CD4-positive, alpha-beta T cell treated with Interleukin-6 at 100 ng/mL for 8 hours (primary cell): ENCODE results near the gene ATP6AP1.

Source experiments
- DNase-seq: peaks from one replicate; pipeline ENCODE4 v3.0.0-alpha.2; 2020; ENCODE audit warnings: mixed read lengths, low spot score

ATP6AP1 gene

GRCh38 chrX:154472685-154473632 is 44.5 kb downstream of the ATP6AP1 start:
- no peak for DNase-seq

DNA sequence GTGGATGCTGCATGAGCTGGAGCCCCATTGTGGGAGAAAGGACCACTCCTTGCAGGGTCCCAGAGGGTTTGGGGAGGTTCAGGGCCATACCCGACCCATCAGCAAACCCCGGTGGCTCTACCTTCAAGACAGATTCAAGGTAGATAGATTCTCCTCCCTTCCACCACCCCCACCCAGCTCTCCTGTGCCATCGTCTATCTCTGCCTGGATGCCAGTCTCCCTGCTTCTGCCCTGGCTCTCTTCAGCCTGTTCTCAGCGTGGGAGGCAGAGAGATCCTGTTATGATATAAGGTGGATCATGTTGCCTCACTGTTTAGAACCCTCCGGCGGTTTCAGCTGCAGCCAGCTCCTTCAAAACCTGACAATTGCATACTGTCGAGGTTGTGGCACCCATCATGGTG is 45.2 kb downstream of the ATP6AP1 start:
- DNase-seq: no peak

DNA sequence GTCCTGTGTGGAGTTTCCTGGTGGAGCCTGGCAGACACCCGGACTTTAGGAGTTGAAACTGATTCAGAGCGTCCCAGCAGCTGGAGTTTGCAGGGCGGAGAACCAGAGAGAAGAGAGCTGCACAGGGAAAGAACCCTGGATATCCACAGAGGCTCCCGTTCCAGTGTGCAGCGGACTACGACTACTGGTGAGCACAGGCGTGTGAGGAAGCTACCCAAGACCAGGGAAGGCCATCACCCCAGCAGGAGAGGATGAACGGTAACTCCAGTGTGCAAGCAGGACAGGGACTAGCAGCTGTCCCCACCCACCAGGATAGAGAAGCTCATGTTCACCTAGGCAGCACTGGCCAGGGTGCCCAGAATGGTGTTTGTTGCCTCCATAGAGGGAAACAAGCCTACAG is 48.3 kb downstream of the ATP6AP1 start:
- DNase-seq: no peak

DNA sequence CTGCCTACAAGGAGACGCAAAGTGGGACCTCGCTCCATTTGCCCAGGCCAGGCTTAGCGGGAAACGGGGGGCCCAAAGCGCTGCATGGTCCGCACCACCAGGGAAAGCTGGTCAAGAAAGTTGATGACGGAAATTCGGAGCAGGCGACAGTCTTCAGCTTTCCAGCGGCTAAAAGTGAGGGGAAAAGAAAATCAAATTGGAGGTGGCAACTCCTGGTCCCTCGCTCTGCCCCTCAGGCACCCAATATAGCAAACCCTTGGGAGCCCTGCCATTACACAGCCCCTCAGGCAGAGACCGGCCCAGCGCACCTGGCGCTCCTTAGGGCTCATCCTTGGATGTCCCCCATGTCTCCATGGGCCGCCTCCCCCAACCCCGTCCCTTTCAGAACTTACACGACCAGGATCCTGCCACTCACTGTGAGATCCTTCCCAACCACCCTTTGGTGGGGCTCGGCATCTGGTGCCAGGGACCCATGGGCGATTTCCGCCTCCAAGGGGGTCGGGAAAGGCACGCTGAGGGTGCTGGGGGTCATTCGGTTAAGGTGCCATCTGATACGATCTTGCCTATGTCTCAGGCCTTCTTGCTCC is 49.5 kb downstream of the ATP6AP1 start:
- no peak for DNase-seq

DNA sequence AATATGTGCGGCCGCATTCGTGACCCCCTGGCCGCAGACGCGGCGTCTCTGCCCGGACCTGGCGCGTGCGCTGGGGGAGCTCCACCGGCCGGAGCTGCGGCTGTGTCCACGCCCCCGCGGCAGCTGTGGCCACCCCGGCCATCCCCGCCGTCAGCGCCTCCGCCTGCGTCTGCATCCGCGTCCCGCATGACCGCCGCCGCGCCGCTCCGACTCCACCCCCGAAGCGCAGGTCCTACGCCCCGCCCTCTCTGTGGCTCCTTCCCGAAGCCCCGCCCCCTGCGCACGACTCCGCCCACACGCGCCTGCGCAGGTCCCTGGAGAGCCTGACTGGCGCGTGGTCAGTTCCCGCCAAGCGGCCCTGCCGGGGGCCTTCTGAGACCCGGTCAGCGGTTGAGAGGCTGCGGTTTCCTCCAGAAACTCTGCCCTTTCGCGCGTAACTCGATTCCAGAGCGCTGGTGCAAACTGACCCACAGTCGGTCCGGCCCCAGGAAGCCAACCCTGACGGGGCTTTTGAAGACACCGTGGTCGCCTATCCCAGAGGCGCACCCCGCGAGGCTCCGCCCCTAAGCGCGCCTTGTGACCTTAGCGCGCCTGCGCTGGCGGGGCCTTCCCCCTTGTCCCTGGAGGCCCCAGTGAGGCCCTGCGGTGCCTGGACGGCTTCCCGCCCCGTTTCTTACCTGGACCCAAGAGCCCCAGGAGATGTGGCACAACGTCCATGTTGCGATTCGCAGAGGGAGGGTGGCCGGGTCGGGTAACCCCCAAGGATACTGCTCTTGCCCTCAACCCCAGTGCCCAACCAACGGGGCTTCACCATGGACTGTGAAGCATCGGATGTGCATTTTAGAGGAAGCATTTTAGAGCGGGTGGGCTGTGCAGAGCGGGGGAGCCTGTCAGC is 50.5 kb downstream of the ATP6AP1 start, which contains the start of gene LAGE3:
LAGE3 (minus strand) TSS at position 554 of the 895 bp plus-strand sequence; CDS start at position 188, 366 bp downstream.
- peak; percentile 91 for DNase-seq

- no peak for DNase-seq
These were observed 52.7 kb downstream of the ATP6AP1 start for GRCh38 chrX:154481195-154481594.

GRCh38 chrX:154481911-154482601 is 53.6 kb downstream of the ATP6AP1 start:
- no peak for DNase-seq

DNA sequence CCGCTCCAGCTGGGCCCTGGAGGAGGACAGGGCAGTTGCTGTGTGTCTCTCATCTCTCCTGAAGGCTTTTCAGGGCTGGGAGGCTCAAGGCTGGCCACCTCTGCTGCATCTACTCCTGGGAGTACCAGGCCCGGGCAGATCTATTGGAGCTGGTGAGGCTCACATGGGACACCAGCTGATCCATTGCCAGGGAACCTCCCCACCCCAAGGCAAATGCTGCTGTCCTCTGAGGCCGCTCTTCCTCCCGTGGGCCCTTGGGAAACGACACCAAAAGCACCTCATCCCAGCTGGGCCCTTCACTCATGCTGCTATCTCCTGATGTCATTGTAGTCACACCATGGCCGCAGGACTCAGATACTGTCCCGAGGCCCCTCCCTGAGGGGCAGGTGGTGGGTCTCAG is 54.3 kb downstream of the ATP6AP1 start:
- no peak for DNase-seq

DNA sequence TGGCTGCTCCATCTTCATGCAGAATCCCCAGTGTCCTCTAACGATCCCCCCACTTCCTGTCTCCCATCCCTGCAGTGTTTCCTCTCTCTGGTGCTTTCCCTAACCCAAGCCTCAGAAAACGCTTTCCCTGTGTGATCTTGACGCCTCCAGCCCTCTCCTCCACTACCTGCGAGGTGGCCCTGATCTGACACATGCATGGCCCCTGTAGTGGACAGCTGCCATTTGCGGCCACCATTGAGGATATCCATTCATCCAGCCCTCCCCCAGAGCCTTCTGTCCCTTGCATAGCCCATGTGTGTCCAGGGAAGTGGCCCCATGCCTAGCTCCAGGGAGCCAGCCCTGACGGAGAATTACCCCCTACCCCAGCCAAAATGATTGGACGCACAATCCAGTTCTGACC is 54.8 kb downstream of the ATP6AP1 start:
- no peak for DNase-seq

DNA sequence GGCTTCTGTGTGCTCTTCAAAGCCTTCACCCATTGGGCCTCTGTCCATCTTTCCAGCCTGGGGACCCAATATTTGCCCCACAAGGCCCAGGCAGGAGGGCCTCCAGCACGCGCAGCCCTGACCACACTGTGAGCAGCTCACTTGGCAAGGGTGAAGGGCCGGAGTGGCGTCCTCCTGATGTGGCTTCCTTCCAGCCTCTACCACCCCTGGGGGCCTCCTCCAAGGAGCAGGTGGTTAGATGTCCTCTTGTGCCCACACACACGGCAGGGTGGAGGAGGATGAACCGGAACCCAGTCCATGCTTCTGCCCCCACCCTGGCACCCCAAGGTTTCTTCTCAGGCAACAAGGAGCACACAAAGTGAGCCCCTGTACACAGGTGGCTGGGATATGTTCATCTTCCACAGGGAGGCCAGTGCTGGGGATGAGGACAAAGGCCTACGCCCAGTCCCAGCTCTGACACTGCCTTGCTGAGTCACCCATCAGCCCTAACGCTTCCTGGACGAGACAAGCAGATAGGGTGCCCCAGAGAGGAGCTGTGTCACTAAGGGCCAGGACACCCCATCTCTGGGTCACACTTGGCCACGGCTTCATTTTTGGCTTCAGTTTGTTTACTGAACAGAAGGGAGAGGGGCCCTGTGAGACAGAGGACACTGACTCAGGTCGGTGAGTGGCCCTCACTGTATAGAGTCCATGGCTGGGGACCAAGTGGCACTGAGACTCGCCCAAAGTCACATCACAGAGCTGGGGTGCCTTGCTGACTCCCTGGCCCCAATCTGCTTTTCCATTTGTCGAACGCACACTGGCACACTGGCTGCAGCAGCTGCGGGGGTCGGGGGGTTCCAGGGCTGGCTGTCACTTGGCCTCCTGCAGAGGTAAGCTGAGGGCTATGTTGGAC is 56.0 kb downstream of the ATP6AP1 start:
- no peak for DNase-seq

DNA sequence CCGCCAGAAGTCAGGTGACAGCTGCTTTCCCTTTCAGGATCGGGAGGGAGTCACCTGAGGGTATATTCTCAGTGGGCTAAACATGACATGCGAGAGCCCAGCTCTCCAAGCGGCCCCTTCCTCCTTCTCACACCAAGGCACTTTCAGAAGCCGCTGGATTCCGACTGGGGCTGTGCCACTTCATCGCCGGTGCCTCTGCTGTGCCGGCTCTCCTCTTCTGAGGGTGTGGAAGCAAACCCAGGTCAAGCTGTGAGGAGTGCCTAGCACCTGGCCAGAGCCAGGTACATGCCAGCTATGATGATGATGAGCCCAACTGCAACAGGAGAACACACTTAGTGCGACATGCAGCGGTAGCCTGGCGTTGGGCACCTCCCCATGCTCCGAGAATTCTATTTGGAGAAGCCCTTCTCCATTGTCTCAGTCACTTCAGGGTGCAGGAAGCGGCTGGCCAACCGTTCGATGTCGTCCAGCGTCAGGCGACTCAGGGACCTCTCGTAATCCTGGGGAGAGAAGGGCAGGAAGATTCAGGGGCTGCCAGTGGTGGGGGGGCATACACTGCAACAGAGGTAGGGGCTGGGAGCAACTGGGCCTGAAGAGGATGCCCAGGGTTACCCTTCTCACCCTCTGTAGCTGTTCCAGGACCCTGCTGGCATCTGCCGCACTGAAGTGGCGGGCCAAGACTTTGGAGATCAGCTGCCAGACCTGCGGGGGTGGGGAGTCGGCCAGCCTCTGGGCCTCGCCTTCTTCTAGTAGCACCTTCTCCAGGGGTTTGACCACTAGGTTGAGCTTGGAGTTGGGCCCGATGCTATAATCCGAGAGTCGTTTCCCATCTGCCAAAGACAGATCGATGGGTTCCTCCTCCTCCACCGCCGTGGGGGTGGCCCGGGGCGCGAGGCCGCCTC is 56.9 kb downstream of the ATP6AP1 start:
- no peak for DNase-seq

DNA sequence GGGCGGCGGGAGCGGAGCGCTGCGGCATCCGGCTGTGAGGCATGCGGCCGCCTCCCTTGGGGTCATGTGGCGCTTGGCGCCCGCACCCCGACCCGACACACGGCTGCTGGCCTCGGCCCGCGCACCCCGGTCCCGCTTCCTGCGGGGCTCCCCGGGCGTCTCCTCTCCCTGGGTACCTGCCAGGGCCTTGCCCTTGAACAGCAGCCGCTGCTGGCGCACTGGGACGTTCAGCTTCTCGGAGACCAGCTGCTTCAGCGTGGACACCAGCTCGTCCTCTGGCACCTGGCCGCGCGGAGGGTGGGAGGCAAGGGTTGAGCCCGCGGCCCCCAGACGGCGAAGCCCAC is 57.5 kb downstream of the ATP6AP1 start:
- peak; percentile 13 for DNase-seq
